IMR-90 (cell line): ENCODE results near the gene DHH.

ENCODE experiments used
- BHLHE40 ChIP-seq: fragments of 150-350 bp; IDR thresholded peaks from 2 replicates; pipeline ENCODE4 v1.6.1; 2016; ENCODE audit warnings: mild to moderate bottlenecking, low read depth, low read length
- CEBPB ChIP-seq: IDR thresholded peaks from 2 replicates; pipeline ENCODE4 v1.6.1; 2012; ENCODE audit warnings: low read depth, low read length, improper control_type of control experiment
- CHD1 ChIP-seq: IDR thresholded peaks from 2 replicates; pipeline ENCODE4 v1.6.1; 2012; ENCODE audit warnings: low read depth, low read length, improper control_type of control experiment
- CTCF ChIP-seq: conservative IDR thresholded peaks from 2 replicates; pipeline ENCODE4 v1.5.1; 2012; ENCODE audit warnings: mild to moderate bottlenecking, low read depth, low read length, improper control_type of control experiment
- ELK1 ChIP-seq: fragments of 150-350 bp; IDR thresholded peaks from 2 replicates; pipeline ENCODE4 v1.6.1; 2016; ENCODE audit warnings: low read depth, mild to moderate bottlenecking, low read length, moderate library complexity, borderline replicate concordance
- FOS ChIP-seq: fragments of 150-350 bp; IDR thresholded peaks from 2 replicates; pipeline ENCODE4 v1.6.1; 2016; ENCODE audit warnings: low read depth, low read length
- MXI1 ChIP-seq: IDR thresholded peaks from 2 replicates; pipeline ENCODE4 v1.6.1; 2012; ENCODE audit warnings: low read depth, mild to moderate bottlenecking, low read length, moderate library complexity, borderline replicate concordance
- NFE2L2 ChIP-seq: fragments of 150-350 bp; IDR thresholded peaks from 2 replicates; pipeline ENCODE4 v1.6.1; 2016; ENCODE audit warnings: low read depth, mild to moderate bottlenecking, low read length
- POLR2A ChIP-seq: IDR thresholded peaks from 2 replicates; pipeline ENCODE4 v1.6.1; 2012; ENCODE audit warnings: mild to moderate bottlenecking, low read depth, low read length
- RAD21 ChIP-seq: IDR thresholded peaks from 2 replicates; pipeline ENCODE4 v1.6.1; 2012; ENCODE audit warnings: low read length, improper control_type of control experiment
- RFX5 ChIP-seq: IDR thresholded peaks from 2 replicates; pipeline ENCODE4 v1.8.0; 2012; ENCODE audit warnings: low read depth, mild to moderate bottlenecking, low read length, moderate library complexity
- SMC3 ChIP-seq: fragments of 150-350 bp; IDR thresholded peaks from 2 replicates; pipeline ENCODE4 v1.6.1; 2016; ENCODE audit warnings: low read depth, mild to moderate bottlenecking, antibody characterized with exemption, low read length, moderate library complexity
- USF2 ChIP-seq: fragments of 150-350 bp; IDR thresholded peaks from 2 replicates; pipeline ENCODE4 v1.6.1; 2017; ENCODE audit warnings: mild to moderate bottlenecking, antibody characterized with exemption, low read length, low read depth

- TF ChIP-seq CTCF = no peak
- TF ChIP-seq CHD1 = no peak
- TF ChIP-seq POLR2A = no peak
- no peak for TF ChIP-seq MXI1
- no peak for TF ChIP-seq RFX5
- TF ChIP-seq ELK1 = no peak
- no peak for TF ChIP-seq SMC3
- TF ChIP-seq FOS = no peak
- no peak for TF ChIP-seq USF2
- no peak for TF ChIP-seq RAD21
- TF ChIP-seq CEBPB = no peak
- TF ChIP-seq BHLHE40 = no peak
- TF ChIP-seq NFE2L2 = no peak
These were observed 49.9 kb downstream of the DHH start for GRCh38 chr12:49044660-49045059.
